ENCODE data around the gene RIOK3.

GRCh38 chr18:23503038-23503962, 50.2 kb downstream of the RIOK3 start, which contains the start of gene RMC1:
- peak; percentile 89 for TF ChIP-seq POLR2A (IDR thresholded peaks at IDR 0.05; ENCODE audit: extremely low read depth, insufficient read length)
- no peak for TF ChIP-seq CTCF (IDR thresholded peaks at IDR 0.05; ENCODE audit: low read depth, low read length)
